Measurements from ENCODE around the gene ARPP21. TPM values are rescaled to one million over a fixed set of nuclear protein-coding genes. Genes with fewer than 3 reads are reported as not detected.

Gene ARPP21
- total RNA-seq, 1 donor from 2014 or later: not detected

- Mint-ChIP-seq H3K36me3 (ENCODE audit: insufficient read depth) (no peaks in the 10 kb centered on the region), H3K4me3 (ENCODE audit: low read depth) (no peak overlapping the region), H3K27me3 (peaks cover 22% of the 10 kb centered on the region), H3K27ac (no peak overlapping the region), H3K9me3 (ENCODE audit: low read depth) (no peaks in the 10 kb centered on the region), H3K4me1 (ENCODE audit: low read depth) (peaks cover 1% of the 10 kb centered on the region)
- DNase-seq (ENCODE audit: low spot score, unreplicated experiment): no peak
- TF ChIP-seq CTCF (IDR thresholded peaks at IDR 0.05; ENCODE audit: unreplicated experiment): no peak
Measured at GRCh38 chr3:35733341-35733740, 94.0 kb downstream of the ARPP21 start.

GRCh38 chr3:35733864-35734263 is 94.5 kb downstream of the ARPP21 start:
- Mint-ChIP-seq H3K36me3 (ENCODE audit: insufficient read depth) (no peaks in the 10 kb centered on the region), H3K4me3 (ENCODE audit: low read depth) (no peak overlapping the region), H3K27ac (no peak overlapping the region), H3K9me3 (ENCODE audit: low read depth) (no peaks in the 10 kb centered on the region), H3K4me1 (ENCODE audit: low read depth) (peaks cover 1% of the 10 kb centered on the region), H3K27me3 (peaks cover 27% of the 10 kb centered on the region)
- TF ChIP-seq CTCF (IDR thresholded peaks at IDR 0.05; ENCODE audit: unreplicated experiment): no peak
- no peak for DNase-seq (ENCODE audit: low spot score, unreplicated experiment)

GRCh38 chr3:35737080-35737479 is 97.8 kb downstream of the ARPP21 start:
- H3K36me3 Mint-ChIP-seq (ENCODE audit: insufficient read depth): no peaks in the 10 kb centered on the region
- no peak for DNase-seq (ENCODE audit: low spot score, unreplicated experiment)
- H3K27ac Mint-ChIP-seq: no peak overlapping the region
- peaks cover 1% of the 10 kb centered on the region for H3K4me1 Mint-ChIP-seq (ENCODE audit: low read depth)
- peaks cover 19% of the 10 kb centered on the region for H3K27me3 Mint-ChIP-seq
- no peak for TF ChIP-seq CTCF (IDR thresholded peaks at IDR 0.05; ENCODE audit: unreplicated experiment)
- no peak overlapping the region for H3K4me3 Mint-ChIP-seq (ENCODE audit: low read depth)
- no peaks in the 10 kb centered on the region for H3K9me3 Mint-ChIP-seq (ENCODE audit: low read depth)

GRCh38 chr3:35737527-35737926 is 98.2 kb downstream of the ARPP21 start:
- H3K4me3 Mint-ChIP-seq (ENCODE audit: low read depth): no peak overlapping the region
- no peaks in the 10 kb centered on the region for H3K36me3 Mint-ChIP-seq (ENCODE audit: insufficient read depth)
- peaks cover 19% of the 10 kb centered on the region for H3K27me3 Mint-ChIP-seq
- H3K4me1 Mint-ChIP-seq (ENCODE audit: low read depth): peaks cover 1% of the 10 kb centered on the region
- no peak for DNase-seq (ENCODE audit: low spot score, unreplicated experiment)
- no peak for TF ChIP-seq CTCF (IDR thresholded peaks at IDR 0.05; ENCODE audit: unreplicated experiment)
- H3K9me3 Mint-ChIP-seq (ENCODE audit: low read depth): no peaks in the 10 kb centered on the region
- H3K27ac Mint-ChIP-seq: no peak overlapping the region

GRCh38 chr3:35737934-35738706 is 98.8 kb downstream of the ARPP21 start:
- Mint-ChIP-seq H3K27ac (no peak overlapping the region), H3K36me3 (ENCODE audit: insufficient read depth) (no peaks in the 10 kb centered on the region)

More at GRCh38 chr3:35737934-35738706, 98.8 kb downstream of the ARPP21 start:
- no peaks in the 10 kb centered on the region for H3K9me3 Mint-ChIP-seq (ENCODE audit: low read depth)
- TF ChIP-seq CTCF (IDR thresholded peaks at IDR 0.05; ENCODE audit: unreplicated experiment): no peak
- H3K4me1 Mint-ChIP-seq (ENCODE audit: low read depth): peaks cover 1% of the 10 kb centered on the region
- no peak for DNase-seq (ENCODE audit: low spot score, unreplicated experiment)
- H3K4me3 Mint-ChIP-seq (ENCODE audit: low read depth): no peak overlapping the region
- peaks cover 19% of the 10 kb centered on the region for H3K27me3 Mint-ChIP-seq

All from progenitor cell of endocrine pancreas (in vitro differentiated cells).